HUES6 (cell line): ENCODE results near the gene DISC1.
"Not testable (repeated sequence)": the region's sequence is repeated elsewhere in the genome, so short reads cannot be mapped to it uniquely, and the experiment has no call there.

Experiments used
- H3K27ac ChIP-seq: 2 replicates; pipeline ENCODE4 v1.7.0; 2013; ENCODE audit warnings: low read depth, mild to moderate bottlenecking, low read length, inconsistent platforms
- H3K27me3 ChIP-seq: 2 replicates; pipeline ENCODE4 v1.6.1; 2013; ENCODE audit warnings: low read length; ENCODE audit not compliant: control insufficient read depth, insufficient read depth
- H3K36me3 ChIP-seq: 2 replicates; pipeline ENCODE4 v1.6.1; 2013; ENCODE audit warnings: low read length; ENCODE audit not compliant: control insufficient read depth, insufficient read depth
- H3K4me1 ChIP-seq: 2 replicates; pipeline ENCODE4 v1.6.1; 2013; ENCODE audit warnings: low read length; ENCODE audit not compliant: control insufficient read depth, insufficient read depth
- H3K4me3 ChIP-seq: 2 replicates; pipeline ENCODE4 v1.5.1; 2013; ENCODE audit warnings: low read depth, low read length
- H3K9ac ChIP-seq: one replicate; pipeline ENCODE4 v1.6.1; 2013; ENCODE audit warnings: mild to moderate bottlenecking, low read length
- H3K9me3 ChIP-seq: 2 replicates; pipeline ENCODE4 v1.6.1; 2013; ENCODE audit warnings: low read depth, low read length; ENCODE audit not compliant: control insufficient read depth, insufficient read depth

The DISC1 gene

GRCh38 chr1:231774719-231775335, 148.2 kb downstream of the DISC1 start:
- Histone ChIP-seq H3K4me3 (no peak overlapping the region), H3K36me3 (no peaks in the 10 kb centered on the region), H3K27me3 (no peaks in the 10 kb centered on the region), H3K27ac (no peak overlapping the region), H3K9me3 (no peaks in the 10 kb centered on the region), H3K9ac (no peak overlapping the region), H3K4me1 (no peaks in the 10 kb centered on the region)

- H3K27ac ChIP-seq: no peak overlapping the region
- no peak overlapping the region for H3K9ac ChIP-seq
- H3K4me3 ChIP-seq: no peak overlapping the region
- H3K9me3 ChIP-seq: no peaks in the 10 kb centered on the region
- H3K36me3 ChIP-seq: no peaks in the 10 kb centered on the region
- H3K4me1 ChIP-seq: no peaks in the 10 kb centered on the region
- no peaks in the 10 kb centered on the region for H3K27me3 ChIP-seq
These were observed 149.6 kb downstream of the DISC1 start for GRCh38 chr1:231776010-231776756.

GRCh38 chr1:231776757-231777062, 150.1 kb downstream of the DISC1 start:
- no peak overlapping the region for H3K27ac ChIP-seq
- H3K4me1 ChIP-seq: peaks cover under 1% of the 10 kb centered on the region; the same call in 1 of the 2 replicates
- no peaks in the 10 kb centered on the region for H3K27me3 ChIP-seq
- H3K36me3 ChIP-seq: no peaks in the 10 kb centered on the region
- no peak overlapping the region for H3K4me3 ChIP-seq
- H3K9ac ChIP-seq: no peak overlapping the region
- H3K9me3 ChIP-seq: no peaks in the 10 kb centered on the region

GRCh38 chr1:231778009-231778719, 151.6 kb downstream of the DISC1 start:
- H3K36me3 ChIP-seq: no peaks in the 10 kb centered on the region
- H3K27ac ChIP-seq: no peak overlapping the region
- no peaks in the 10 kb centered on the region for H3K27me3 ChIP-seq
- no peak overlapping the region for H3K9ac ChIP-seq
- no peaks in the 10 kb centered on the region for H3K9me3 ChIP-seq
- no peak overlapping the region for H3K4me3 ChIP-seq
- peaks cover 4% of the 10 kb centered on the region; the same call in 1 of the 2 replicates for H3K4me1 ChIP-seq

- Histone ChIP-seq H3K4me3 (no peak overlapping the region), H3K9ac (no peak overlapping the region), H3K36me3 (no peaks in the 10 kb centered on the region), H3K27me3 (no peaks in the 10 kb centered on the region), H3K9me3 (no peaks in the 10 kb centered on the region), H3K4me1 (peaks cover 4% of the 10 kb centered on the region; the same call in 1 of the 2 replicates), H3K27ac (no peak overlapping the region)
These were observed 152.5 kb downstream of the DISC1 start for GRCh38 chr1:231779081-231779480.

- H3K9ac ChIP-seq: no peak overlapping the region
- no peaks in the 10 kb centered on the region for H3K36me3 ChIP-seq
- H3K27ac ChIP-seq: no peak overlapping the region
- no peak overlapping the region for H3K4me3 ChIP-seq
- H3K4me1 ChIP-seq: peaks cover 4% of the 10 kb centered on the region; the same call in 1 of the 2 replicates
- no peaks in the 10 kb centered on the region for H3K27me3 ChIP-seq
- H3K9me3 ChIP-seq: no peaks in the 10 kb centered on the region
These were observed 155.3 kb downstream of the DISC1 start for GRCh38 chr1:231781892-231782291.

- H3K9me3 ChIP-seq, H3K4me3 ChIP-seq, H3K27ac ChIP-seq, H3K27me3 ChIP-seq, H3K36me3 ChIP-seq, H3K9ac ChIP-seq, H3K4me1 ChIP-seq: not testable (repeated sequence)
These were observed 158.5 kb downstream of the DISC1 start for GRCh38 chr1:231785073-231785472.

- H3K36me3 ChIP-seq: no peaks in the 10 kb centered on the region
- H3K27ac ChIP-seq: no peak overlapping the region
- no peak overlapping the region for H3K9ac ChIP-seq
- no peaks in the 10 kb centered on the region for H3K27me3 ChIP-seq
- no peak overlapping the region for H3K4me3 ChIP-seq
- peaks cover 4% of the 10 kb centered on the region; the same call in 1 of the 2 replicates for H3K4me1 ChIP-seq
- H3K9me3 ChIP-seq: no peaks in the 10 kb centered on the region
These were observed 159.5 kb downstream of the DISC1 start for GRCh38 chr1:231786126-231786525.

GRCh38 chr1:231792634-231793033, 166.0 kb downstream of the DISC1 start:
- no peaks in the 10 kb centered on the region for H3K4me1 ChIP-seq
- no peaks in the 10 kb centered on the region for H3K27me3 ChIP-seq
- no peaks in the 10 kb centered on the region for H3K36me3 ChIP-seq
- H3K4me3 ChIP-seq: no peak overlapping the region
- no peak overlapping the region for H3K9ac ChIP-seq
- H3K9me3 ChIP-seq: no peaks in the 10 kb centered on the region
- H3K27ac ChIP-seq: no peak overlapping the region

- H3K4me3 ChIP-seq: no peak overlapping the region
- H3K27me3 ChIP-seq: no peaks in the 10 kb centered on the region
- no peaks in the 10 kb centered on the region for H3K4me1 ChIP-seq
- H3K27ac ChIP-seq: no peak overlapping the region
- no peaks in the 10 kb centered on the region for H3K36me3 ChIP-seq
- H3K9me3 ChIP-seq: no peaks in the 10 kb centered on the region
- H3K9ac ChIP-seq: no peak overlapping the region
These were observed 167.3 kb downstream of the DISC1 start for GRCh38 chr1:231793893-231794292.

GRCh38 chr1:231796141-231796540, 169.6 kb downstream of the DISC1 start:
- Histone ChIP-seq H3K27ac (no peak overlapping the region), H3K36me3 (no peaks in the 10 kb centered on the region), H3K4me1 (no peaks in the 10 kb centered on the region), H3K4me3 (no peak overlapping the region), H3K27me3 (no peaks in the 10 kb centered on the region), H3K9ac (no peak overlapping the region), H3K9me3 (no peaks in the 10 kb centered on the region)
